AG09319 (cell line): ENCODE results near the gene PAX4.
A peak's percentile ranks its signal among the peaks of the same experiment; 100 is the strongest.

Experiments used
- DNase-seq: peaks from one replicate; pipeline ENCODE4 v3.0.0-alpha.2; 2010; ENCODE audit warnings: low read depth; ENCODE audit errors: extremely low read depth
- CTCF ChIP-seq: IDR thresholded peaks from 2 replicates; pipeline ENCODE4 v1.5.1; 2011; ENCODE audit warnings: low read depth, mild to moderate bottlenecking, inconsistent platforms, low read length, moderate library complexity

The PAX4 gene

GRCh38 chr7:127591189-127591588 is 26.8 kb downstream of the PAX4 start:
- no peak for TF ChIP-seq CTCF
- DNase-seq = no peak

GRCh38 chr7:127589896-127590295 is 28.0 kb downstream of the PAX4 start:
- no peak for DNase-seq

DNA sequence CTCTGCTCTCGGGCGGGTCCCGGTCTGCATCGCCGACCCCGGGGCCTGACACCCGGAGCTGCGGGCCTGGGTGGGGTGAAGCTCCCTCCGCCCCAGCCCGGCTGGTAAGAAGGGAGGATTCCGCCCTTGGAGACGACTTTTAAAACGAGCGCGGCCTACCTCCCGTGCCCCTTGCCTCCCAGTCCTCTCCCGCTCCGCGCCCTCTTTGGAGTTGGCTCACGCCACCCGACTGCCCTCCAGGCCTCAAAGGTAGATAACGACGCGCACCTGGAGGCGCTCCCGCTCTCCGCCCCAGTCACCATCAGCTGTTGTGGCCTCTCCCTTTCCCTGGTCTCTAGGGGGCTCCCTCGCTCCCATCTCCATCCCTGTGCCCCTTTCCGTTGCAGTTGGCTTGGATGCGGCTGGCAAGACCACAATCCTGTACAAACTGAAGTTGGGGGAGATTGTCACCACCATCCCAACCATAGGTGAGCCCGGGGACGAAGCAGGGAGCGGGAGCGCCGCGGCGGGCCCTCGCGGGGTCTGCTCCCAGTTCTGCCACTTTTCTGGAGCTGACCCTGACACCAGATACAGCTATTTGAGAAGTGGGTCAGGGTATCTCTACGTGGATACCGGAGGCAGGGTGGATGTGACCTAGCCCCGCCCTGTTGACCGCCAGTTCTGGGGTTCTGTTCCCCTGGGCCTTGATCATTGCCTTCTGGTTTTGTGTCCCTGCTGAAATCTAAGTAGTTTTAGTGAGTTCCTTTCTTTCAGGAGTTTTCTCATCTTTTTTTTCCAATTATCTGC is 29.1 kb downstream of the PAX4 start:
- peak; percentile 20 for DNase-seq
- TF ChIP-seq CTCF = peak; percentile 64

More at GRCh38 chr7:127589896-127590295, 28.0 kb downstream of the PAX4 start:
- TF ChIP-seq CTCF = no peak

- DNase-seq = peak; percentile 54
- no peak for TF ChIP-seq CTCF
These were observed 29.8 kb downstream of the PAX4 start, which contains the start of gene ARF5 for GRCh38 chr7:127588019-127588696. Gene ARF5, plus strand, starts transcription at chr7:127588411. Its CDS starts 88 bp downstream, at chr7:127588499.

GRCh38 chr7:127587663-127588018 is 30.3 kb downstream of the PAX4 start:
- TF ChIP-seq CTCF = no peak

DNA sequence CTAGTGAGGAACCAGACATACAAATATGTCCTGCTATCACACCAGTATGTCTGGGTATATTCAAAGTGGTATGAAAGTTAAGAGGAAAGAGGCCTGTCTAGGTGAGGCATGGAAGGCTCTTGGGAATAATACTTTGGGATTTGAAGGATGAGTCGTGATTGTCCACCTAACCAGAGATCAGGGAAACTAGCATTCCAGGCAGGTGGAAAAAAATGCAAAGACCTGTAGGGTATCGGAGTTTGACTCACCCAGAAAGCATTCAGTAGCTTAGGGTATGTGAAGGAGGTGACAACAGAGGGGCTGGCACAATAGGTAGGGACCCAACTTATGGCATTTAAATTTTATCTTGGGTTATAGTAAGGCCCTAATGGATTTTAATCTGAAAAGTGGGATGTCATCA is 31.6 kb downstream of the PAX4 start:
- no peak for DNase-seq
- TF ChIP-seq CTCF = no peak

More at GRCh38 chr7:127587663-127588018, 30.3 kb downstream of the PAX4 start:
- DNase-seq = no peak
